Germinal center (tissue), 1 donor: ENCODE measurements around the gene HEMK1.

Experiments used
- DNase-seq: peaks from one replicate; pipeline ENCODE4 v3.0.0; 2012; ENCODE audit warnings: mixed read lengths, low spot score

HEMK1 gene, protein sequence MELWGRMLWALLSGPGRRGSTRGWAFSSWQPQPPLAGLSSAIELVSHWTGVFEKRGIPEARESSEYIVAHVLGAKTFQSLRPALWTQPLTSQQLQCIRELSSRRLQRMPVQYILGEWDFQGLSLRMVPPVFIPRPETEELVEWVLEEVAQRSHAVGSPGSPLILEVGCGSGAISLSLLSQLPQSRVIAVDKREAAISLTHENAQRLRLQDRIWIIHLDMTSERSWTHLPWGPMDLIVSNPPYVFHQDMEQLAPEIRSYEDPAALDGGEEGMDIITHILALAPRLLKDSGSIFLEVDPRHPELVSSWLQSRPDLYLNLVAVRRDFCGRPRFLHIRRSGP

DNA sequence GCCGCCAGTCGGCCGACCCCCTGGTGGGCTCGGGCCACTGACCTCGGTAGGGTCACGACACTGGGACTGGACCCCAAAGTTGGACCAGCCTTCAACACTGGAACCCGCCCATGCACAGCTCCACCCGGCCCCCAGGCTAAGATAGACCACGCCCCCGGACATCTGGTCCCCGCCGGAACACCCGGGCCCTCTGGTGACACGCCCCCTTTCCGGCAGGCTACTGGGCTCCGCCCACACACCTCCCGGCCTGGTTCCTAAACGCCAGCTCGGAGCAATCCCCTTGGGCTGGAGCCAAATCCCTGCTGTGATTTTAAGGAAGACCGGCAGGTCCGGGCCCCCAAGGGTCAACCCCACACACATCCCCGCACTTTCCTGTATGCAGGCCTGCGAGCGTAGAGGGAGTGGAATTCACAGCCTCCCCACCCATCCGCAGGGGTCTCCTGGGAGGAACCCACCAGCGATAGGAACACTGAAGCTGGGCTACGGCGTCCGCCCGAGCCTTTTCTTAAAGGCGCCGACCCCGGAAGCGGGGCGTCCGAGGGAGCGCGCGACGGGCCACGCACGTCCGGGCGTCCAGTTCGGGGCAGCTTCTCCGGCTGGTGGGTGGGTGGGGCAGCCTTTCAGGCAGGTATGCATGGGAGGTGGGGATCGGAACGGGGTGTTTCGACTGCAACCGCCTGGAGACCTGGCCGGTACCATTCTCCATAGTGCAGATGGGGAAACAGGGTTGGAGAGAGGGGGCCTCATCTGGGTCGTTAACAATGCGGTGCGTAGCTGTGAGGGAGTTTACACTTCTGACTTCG is at the start of gene HEMK1:
HEMK1 (plus strand) TSS at position 576 of the 803 bp plus-strand sequence. CDS start 1,583 bp downstream, outside the sequence.
- peak; percentile 99 for DNase-seq

DNA sequence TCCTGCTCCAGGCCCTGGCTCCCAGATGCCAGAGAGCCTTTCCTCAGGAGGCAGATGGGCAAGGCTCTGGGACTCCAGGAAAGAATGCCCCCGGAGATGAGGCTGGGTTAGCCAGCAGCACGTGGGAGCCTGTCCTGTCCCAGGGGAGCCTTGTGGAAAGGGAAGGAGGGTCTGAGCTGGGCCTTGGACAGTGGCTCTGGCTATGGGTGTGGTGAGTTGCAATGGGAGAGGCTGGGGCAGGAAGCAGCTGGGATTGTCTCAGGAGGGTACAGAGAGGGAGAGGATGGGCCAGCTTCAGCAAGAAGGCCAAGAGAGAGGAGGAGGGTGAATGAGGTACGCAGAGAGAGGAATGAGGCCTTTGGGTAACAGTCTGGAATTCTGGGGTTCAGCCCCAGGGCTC is 48.5 kb upstream of the HEMK1 start:
- no peak for DNase-seq

DNA sequence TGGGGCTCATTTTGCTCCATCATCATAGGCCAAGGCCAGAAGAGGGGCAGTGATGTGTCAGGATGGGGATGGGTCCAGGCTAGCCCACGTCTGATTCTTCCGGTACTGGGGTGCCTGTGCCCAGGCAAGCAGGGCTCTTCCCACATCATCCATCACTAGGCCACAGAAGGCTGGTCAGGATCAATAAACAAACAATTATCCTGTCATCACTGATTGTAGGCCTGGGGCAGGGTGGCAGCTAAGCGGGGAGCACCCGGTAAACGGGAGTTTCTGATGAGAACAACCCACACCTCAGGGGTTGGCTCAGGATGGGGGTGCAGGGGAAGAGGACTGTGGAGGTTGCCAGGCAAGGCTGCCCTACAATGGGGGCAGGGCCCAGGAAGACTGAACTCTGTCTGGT is 47.8 kb upstream of the HEMK1 start:
- DNase-seq, result no peak

DNA sequence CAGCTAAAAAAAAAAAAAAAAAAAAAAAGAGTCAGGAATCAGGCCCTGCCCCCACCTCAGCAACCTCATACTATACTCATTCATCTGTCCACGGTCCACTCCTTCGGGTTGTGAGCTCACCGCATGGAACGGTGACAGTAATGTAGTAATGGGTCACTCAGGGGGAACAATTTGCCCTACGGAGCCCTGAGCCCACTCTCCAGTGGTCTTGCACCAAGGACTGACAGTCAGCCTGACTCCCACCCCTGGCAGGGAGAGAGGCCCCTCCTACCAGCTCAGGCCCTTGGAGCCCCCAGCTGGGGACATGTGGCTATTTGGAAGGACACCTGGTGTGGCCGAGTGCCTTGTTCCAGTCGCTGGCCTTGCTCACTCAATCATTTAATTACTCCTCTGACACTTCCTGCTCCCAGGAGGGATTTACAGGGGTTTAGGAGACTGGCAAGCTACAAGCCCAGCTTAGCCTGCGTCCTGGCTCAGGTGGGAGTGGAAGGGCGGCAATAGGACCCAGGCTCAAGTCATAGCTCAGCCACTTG is 46.0 kb upstream of the HEMK1 start:
- DNase-seq, result no peak

DNA sequence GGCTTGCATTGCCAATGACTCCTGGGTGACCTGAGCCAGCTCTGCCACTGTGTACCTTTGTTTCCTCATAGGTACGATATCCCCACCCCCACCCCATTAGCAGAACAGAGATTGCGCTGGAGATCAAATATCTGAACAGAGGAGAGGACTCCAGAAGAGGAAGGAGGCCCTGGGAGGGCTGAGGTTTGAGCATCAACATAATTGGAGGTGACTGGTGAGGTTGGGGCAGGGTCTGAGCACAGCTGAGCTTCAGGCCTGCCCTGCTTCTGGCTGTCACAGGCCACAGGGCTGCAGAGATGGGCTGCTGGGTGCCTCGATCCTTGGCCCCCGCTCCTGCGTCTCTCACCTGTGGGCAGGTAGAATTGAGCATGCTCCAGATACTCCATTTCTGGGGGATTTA is 44.6 kb upstream of the HEMK1 start:
- DNase-seq, result no peak

DNA sequence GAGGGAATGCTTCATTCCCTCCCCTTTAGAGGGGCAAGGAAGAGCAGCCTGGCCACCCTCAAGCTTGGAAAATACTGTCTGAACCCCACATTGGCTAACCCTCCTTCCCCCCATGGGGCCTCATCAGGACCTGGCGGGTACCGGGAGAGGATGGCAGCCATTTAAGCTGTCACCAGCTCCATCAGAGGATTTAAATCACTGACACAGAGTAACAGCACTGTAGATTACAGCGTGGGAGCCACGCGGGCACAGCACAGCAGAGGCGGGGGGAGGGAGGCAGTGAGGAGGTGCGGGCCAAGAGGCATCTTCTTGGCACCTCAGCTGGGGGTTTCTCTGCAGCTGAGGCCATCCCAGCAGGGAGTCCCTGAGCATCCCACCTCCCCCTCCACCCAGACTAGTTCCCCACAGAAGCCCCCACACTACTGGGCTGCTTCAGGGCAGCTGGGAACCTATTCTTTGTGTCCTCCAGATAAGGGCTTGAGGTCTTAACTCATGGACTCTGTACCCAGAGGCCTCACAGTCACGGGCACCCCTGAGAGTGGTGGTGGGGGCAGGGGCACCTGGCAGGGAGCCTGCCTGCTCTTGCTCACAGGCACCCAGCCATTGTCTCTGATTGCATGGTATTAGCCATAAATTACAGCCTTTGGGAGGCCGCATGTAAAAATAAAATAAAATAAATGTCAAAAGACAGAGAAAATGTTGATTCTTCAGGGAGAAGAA is 44.0 kb upstream of the HEMK1 start:
- no peak for DNase-seq

DNA sequence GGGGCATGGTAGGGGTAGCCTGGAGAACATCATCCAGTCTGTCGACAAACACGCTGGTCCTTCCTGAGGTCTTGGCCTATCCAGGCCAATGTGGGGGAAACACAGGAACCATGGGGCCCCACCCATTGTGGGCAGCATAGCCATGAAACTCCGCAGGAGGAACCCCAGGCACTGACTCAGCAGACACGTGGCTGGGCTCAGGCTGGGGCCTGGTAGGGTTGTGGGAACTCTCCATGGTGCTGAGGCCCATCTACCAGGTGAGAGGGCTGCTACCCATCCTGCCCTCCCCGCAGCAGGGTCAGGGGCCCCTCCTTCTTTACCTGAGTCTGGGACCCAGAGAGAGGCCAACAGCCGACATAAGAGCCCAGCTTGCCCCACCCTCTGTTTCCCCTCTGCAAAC is 43.3 kb upstream of the HEMK1 start:
- DNase-seq, result peak; percentile 53

DNA sequence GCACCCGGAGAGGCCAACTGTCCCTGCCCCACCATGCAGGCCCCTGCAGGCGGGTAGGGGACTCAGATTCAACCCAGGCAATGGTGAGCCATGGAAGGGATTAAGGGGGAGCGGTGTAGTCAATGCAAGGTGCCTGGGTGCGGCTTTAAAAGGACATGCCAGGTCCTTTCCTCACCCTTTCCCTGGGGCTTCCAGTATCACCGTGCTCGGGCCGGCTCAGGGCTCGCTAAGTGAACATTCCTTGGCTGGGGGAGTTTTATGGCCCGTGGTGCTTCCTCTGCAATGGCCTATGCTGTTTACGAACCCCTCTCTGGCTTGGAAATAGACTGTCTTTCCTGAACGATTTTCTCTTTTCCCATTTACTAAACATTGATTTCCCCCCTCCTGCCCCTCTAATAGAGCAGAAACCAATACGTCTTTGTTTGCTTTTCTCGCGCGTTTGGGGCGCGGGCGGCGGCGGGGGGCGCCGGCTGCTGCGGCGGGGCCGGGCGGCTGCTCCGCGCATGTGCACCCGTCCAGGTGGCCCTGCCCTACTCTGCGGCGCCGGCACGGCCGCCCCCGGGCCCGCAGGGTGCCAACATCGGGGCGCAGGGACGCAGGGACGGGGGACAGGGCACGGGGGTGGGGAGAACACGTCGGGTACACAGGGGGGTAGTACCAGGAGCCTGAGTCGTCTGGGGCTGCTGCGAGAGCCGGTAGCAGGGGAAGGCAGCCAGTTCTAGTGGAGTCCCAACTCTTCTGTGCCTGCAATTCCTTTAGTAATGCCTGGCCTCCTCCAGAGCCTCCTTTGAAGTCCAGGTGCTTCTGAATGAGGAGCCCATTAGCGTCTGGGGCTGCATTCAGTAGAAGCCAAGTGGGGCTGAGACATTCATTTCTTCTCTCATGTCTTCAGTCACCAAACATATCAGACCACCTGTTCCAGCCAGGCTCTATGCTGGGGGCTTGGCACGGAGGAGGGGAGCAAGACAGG is 39.0 kb upstream of the HEMK1 start:
- no peak for DNase-seq

DNA sequence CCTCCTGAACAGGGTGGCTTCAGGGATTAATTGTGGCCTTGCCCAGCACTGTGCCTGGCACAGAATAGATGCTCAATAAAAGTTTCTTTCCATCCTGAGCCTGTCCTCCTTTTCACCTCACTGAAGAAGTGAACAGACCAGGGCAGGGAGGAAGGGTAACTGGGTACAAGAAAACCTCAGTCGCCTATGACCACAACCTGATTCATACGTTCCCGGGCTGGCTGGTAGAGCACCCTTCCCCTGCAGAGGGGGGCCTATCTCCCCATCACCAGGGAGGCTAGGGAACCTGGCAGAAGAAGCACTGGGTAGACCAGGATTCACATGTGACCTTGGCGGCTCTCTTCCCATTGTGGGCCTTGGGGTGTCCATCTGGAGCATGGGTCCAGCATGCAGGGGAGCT is 38.1 kb upstream of the HEMK1 start:
- DNase-seq, result no peak

DNA sequence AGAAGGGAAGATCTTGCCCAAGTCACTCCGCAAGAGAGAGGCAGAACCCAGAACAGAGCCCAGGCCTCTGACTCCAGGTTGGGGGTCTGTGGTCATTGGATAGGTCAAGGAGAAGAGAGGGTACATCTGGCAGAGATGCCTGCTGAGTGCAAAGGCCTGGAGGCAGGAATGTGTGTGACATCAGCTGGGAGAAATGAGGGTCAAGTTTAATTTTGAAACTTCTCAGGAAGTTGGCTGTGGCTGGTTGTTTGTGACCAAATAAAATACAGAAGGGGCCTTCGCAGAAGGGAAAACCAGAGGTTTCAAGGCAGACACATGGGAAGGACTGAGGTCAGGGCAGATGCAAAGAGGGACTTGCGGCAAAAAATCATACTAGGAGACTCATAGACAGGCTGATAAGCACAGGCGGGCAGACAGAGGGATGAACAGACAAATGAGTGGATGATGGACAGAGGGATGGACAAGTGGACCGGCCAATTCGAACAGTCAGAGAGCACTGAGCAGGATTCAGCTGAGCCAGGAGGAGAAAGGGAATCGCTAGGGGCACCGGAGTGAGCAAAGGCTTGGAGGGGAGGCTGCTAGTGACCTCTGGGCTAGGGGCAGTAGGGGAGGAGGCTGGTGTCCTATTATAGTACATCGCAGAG is 37.1 kb upstream of the HEMK1 start:
- DNase-seq, result no peak

DNA sequence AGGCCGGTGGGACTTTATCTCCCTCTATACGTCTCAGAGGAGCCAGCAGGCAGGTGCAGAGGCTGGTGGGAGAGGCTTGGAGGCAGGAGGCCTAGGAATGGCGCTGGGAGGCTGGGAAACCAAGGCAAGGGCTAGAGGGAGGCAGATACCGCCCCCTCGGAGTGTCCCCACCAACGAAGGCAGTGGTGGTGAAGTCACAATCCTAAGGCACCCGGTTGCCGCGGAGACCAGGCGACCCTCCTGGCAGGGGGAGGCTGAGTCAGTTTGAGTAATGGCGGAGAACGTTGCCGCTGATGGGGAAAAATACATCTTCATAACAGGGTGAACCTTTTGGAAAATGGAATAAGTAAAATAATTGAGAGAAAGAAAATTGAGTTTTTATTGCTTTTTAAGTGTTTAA is 36.0 kb upstream of the HEMK1 start:
- no peak for DNase-seq

DNA sequence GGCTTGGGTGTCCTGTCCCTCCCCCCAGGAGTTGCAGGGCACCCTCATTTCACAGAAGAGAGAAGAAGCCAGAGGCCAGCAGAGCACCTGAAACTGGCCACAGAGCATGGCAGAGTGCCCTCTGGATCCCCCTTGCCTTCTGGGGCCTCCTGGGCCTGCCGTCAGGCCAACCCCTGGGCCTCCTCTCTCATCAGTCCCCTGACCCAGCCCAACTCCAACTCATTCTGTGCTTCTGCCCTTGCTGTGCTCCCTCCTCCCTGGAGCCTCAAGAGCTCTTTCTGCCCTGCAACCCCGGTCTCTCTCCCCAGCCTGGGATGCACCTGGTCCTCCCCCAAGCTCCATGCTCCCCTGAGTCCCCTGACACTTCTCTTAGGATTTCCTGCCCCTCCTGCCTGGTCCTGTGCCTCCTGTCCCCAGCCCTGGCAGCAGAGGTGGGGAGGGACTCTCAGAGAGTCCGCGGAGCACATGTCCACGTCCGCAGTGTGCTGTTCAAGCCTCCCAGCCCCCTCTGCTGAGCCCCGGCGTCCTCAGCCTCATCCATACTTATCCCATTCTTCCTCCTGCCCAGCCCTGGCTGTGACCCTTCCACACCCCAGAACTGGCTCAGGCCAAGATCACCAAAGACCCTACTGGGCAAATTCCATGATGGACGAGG is 35.4 kb upstream of the HEMK1 start:
- no peak for DNase-seq

DNA sequence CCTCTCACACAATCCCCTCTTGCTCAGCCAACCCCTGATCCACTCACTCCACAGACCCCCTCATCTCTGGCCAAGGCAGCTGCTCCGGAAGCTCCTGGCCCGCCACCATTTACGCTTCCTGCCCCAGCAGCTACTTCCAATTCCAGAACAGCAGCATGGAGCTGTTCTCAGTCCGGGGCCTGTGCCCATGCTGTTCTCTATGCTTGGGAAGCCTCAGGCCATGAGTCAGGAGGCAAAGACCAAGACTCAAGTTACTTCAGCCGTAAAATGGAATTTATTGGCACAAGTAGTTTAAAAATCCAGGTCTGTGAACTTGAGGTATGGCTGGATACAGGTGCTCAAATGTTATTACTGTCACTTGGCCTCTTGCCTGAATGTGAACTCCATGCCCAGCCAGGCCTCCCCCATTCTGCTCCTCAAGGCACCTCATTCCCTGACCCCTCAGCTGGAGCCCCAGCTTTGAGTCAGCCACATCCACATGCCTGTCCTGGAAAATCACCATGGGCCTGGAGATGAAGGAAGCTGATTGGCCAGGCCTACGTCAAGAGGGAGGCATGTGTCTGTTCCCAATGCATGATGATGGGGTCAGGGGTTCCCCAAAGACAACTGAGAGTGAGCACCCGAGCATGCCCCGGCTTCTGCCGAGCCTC is 34.5 kb upstream of the HEMK1 start:
- no peak for DNase-seq

DNA sequence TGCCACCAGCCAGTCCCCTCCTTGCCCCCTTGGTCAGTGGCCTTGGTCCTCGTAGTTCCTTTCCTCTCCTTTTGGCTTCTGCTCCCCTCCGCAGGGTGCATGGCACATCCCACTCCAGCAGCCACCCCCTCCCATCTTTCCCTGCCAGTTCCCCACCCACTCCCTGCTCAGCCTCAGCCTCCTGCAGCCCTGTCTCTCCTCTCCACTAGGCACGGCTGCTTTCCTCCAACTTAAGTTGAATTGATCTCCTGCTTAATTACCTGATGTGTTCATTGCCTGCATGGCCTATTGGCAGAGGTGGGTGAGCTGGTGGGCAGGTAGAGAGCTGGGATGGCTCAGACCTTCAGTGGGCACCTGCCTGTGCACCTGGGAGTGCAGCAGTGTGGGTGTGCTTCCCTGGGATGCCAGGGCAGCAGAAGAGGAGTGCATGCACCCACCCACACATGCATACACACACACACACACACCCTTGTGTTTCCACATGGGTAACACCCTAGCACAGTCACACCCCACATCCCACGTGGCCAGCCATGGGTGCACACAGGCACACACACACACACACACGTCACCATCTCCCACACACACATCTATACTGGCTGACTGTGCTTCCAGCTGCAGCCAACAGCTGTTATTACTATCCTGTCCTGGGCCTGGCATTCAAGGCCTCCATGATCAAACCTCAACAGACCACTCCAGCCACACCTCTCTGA is 32.7 kb upstream of the HEMK1 start:
- DNase-seq, result no peak

DNA sequence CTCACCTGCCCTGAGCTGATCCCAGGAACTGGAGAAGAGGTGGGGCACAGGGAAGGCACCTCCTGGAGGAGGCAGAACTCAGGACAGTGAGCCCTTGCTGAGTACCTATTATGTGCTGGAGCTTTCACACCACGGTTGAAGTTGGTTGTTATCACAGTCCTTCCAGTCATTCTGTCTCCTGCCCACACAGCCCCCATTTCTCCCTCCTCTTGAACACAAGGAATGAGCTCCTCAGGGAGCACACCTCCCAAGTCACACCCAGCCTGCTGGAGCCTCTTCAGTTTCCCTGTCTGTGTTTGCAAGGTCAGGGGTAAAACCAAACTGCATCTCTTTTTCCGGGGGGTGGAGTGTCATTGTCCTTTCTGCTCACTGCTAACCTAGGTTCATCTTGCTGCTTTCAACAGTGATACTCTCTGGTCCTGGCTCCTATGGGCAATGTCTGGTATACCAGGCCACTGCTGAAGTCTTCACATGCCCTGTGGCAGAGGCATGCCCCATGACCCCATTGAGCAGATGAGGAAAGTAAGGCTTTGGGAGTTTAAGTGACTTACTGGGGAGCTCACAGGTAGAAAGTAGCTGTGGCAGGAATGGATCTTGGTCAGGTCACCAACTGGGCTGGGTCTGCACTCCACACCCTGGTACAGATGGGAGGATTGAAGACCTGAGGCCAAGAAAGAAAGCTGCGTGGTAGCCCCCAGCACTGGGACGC is 31.7 kb upstream of the HEMK1 start:
- no peak for DNase-seq

DNA sequence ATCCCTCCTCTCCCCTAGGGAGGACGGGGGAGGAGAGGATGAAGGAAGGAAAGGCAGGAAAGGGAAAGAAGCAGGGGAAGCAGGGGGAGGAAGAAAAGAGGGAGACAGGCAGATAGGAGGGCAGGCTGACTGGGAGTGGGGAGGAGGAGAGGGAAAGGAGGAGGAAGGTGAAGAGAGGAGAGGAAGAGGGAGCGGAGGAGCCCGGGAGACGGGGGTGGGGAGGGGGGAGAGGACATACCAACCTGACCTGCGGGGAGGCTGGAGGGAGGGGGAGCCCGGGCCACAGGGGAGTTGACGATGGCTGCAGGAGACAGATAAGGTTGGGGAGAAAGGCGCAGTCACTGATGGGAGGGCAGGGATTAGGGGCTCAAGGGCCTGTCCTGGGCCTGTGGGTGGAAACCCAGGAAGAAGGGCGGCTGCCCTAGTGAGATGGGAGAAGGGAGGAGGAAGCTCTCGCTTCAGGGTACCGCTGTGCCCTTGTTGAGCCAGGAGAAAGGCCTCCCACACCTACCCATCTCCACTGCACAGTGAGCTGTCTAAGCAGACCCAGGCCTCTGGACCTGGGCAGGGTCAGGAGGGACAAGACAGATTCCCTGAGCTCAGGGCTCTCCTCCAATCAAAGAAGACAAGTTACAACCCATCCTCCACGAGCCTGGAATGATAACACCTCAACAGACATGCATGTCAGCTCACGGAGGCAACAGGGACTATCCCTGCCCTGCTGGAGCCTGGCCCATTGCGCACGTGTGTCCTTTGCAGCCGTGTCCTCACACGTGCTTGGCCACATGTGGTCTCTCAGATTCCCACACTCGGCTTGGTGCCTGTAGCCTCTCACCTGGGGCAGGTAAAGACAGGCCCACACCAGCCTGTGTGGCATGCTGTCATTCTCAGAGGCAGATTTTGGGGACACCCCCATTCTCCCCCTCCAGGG is 29.7 kb upstream of the HEMK1 start:
- no peak for DNase-seq
